ENCODE results near the gene CLCN4.

Gene CLCN4

DNA sequence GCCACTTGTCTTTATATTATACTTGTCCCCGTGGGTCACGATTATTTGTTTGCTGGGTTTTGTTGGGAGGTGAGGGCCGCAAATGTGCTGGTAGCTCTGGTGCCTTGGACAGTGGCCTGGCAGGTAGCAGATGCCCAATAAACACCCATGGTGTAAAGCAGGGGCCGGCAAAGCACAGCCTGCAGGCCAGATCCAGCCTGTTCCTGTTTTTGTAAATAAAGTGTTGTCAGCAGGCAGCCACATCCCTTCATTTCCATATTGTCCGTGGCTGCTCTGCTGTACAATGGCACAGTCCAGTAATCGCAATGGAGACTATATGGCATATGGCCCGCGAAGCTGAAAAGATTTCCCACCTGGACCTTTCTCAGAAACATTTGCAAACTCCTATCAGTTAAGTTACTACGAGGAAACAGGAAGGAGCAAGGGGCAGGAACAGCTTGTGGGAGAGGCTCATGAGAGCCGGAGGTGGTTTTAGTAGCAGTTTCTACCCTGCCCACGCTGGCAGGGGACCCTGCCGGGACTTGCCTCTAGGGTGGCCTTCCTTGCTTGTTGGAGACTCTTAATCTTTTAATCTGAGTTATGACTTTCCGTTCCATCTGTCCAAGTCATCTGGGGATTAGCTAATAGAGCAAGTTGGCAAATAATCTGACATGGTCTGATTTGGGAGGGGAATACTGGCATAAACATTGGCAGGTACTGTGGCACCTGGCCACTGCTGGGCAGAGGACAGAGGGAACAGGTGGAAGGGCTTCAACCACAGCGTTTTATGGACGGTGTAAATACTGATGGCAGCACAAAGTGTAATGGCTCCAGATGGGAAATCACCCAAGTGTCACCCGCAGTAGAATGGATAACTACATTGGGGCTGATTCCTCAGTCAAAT lies 19.6 kb downstream of the CLCN4 start:
- Histone ChIP-seq H3K36me3 (ENCODE audit: control insufficient read depth, insufficient read depth, low read length) (no peaks in the 10 kb centered on the region), H3K9me3 (ENCODE audit: control insufficient read depth, low read length) (no peaks in the 10 kb centered on the region), H3K4me3 (ENCODE audit: extremely low read depth, insufficient read depth, low read length, poor library complexity, severe bottlenecking) (no peak overlapping the region), H3K4me1 (ENCODE audit: control insufficient read depth, insufficient read depth, low read length, poor library complexity, severe bottlenecking) (peaks cover 17% of the 10 kb centered on the region), H3K27ac (ENCODE audit: low read depth, low read length, severe bottlenecking) (no peak overlapping the region)
- WGBS, 2 experiments (ENCODE audit: insufficient coverage in 2 of 2) = 90% methylated on average over 2 to 5 of the region's 16 CpGs

DNA sequence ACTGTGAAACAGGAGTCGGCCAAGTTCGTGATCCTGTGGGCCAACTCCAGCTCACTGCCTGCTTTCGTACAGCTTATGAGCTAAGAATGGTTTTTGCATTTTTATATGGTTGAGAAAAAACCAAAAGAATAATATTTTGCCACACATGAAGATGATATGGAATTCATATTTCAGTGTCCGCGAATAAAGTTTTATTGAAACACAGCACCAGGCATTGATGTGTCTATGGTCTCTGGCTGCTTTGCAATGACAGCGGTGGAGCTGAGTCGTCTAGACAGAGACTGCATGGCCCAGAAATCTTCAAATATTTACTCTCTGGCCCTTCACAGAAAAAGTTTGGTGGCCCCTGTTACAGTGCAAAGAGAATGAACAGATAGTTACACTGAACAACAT lies 20.2 kb downstream of the CLCN4 start:
- Histone ChIP-seq H3K4me1 (ENCODE audit: control insufficient read depth, insufficient read depth, low read length, poor library complexity, severe bottlenecking) (peaks cover 17% of the 10 kb centered on the region), H3K27ac (ENCODE audit: low read depth, low read length, severe bottlenecking) (no peak overlapping the region), H3K4me3 (ENCODE audit: extremely low read depth, insufficient read depth, low read length, poor library complexity, severe bottlenecking) (no peak overlapping the region), H3K9me3 (ENCODE audit: control insufficient read depth, low read length) (no peaks in the 10 kb centered on the region), H3K36me3 (ENCODE audit: control insufficient read depth, insufficient read depth, low read length) (no peaks in the 10 kb centered on the region)
- WGBS, 2 experiments (ENCODE audit: insufficient coverage in 2 of 2) = 97 to 100% methylated on average over 2 to 4 of the region's 7 CpGs

DNA sequence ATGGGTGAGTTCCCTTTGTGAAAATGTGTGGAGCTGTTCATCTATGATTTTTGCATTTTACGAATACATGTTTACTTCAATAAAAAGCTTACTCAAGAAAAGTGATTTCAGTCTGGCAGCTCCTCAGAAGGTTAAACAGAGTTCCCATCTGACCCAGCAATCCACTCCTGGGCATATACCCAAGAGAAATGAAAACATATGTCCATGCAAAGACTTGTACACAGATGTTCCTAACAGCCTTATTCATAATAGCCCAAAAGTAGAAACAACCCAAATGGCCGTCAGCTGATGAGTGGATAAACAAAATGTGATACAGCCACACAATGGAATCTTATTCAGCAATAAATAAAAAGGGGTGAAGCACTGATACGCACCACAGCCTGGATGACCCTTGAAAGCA lies 20.8 kb downstream of the CLCN4 start:
- Histone ChIP-seq H3K9me3 (ENCODE audit: control insufficient read depth, low read length) (no peaks in the 10 kb centered on the region), H3K4me3 (ENCODE audit: extremely low read depth, insufficient read depth, low read length, poor library complexity, severe bottlenecking) (no peak overlapping the region), H3K27ac (ENCODE audit: low read depth, low read length, severe bottlenecking) (no peak overlapping the region), H3K36me3 (ENCODE audit: control insufficient read depth, insufficient read depth, low read length) (no peaks in the 10 kb centered on the region), H3K4me1 (ENCODE audit: control insufficient read depth, insufficient read depth, low read length, poor library complexity, severe bottlenecking) (peaks cover 17% of the 10 kb centered on the region)
- 100% methylated on average over 1 of the region's 3 CpGs; no CpG with 5 or more reads in 1 of the 2 experiments for WGBS, 2 experiments (ENCODE audit: insufficient coverage in 2 of 2)

DNA sequence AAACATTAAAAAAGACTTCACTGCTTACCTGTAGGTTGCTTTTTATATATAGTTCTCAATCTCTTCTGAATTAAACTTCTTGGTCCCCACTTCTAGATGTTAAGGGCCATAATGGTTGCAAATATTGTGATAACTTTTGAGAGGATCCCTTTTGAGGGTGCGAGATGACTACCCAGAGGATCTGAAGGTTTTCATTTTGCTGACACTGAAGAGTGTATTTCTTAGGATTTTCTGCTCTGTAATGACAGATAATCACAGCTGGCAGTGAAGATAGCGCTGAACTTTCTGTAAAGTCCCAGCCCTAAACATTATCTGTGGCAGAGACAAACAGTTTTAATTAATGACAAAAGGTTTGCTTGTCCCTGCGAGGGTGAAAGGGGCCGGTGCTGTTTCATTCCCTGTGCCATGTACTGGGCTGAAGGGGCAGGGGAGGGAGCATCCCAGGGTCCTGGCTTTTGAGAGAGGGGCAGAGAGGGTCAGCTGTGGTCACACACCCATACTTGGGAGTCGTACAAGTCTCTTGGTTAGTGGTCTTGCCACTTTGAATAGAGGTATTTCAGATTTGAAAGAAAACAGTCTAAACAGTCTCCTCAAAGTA lies 22.2 kb downstream of the CLCN4 start:
- Histone ChIP-seq H3K36me3 (ENCODE audit: control insufficient read depth, insufficient read depth, low read length) (no peaks in the 10 kb centered on the region), H3K4me3 (ENCODE audit: extremely low read depth, insufficient read depth, low read length, poor library complexity, severe bottlenecking) (no peak overlapping the region), H3K27ac (ENCODE audit: low read depth, low read length, severe bottlenecking) (no peak overlapping the region), H3K4me1 (ENCODE audit: control insufficient read depth, insufficient read depth, low read length, poor library complexity, severe bottlenecking) (peaks cover 17% of the 10 kb centered on the region), H3K9me3 (ENCODE audit: control insufficient read depth, low read length) (no peaks in the 10 kb centered on the region)
- 84% methylated on average over 2 of the region's 5 CpGs; no CpG with 5 or more reads in 1 of the 2 experiments for WGBS, 2 experiments (ENCODE audit: insufficient coverage in 2 of 2)

DNA sequence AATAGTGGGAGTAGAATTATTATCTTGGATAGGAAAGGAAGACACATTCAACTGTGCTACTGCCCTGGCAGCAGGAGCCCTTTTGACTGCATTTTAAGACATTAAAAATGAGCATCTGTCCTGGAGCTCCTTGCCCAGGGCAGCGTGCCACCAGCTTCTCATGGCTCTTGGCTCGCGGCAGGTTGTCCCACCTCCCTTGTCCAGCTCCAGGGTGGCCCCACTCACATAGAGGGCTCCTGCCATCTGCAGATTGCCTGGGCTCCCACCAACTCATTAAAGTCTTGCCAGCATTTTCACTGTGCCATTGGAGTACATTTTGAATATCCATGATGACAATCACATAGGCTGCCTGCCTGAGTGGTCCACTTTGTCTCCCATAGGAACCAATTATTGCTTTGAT lies 27.0 kb downstream of the CLCN4 start:
- Histone ChIP-seq H3K36me3 (ENCODE audit: control insufficient read depth, insufficient read depth, low read length) (no peaks in the 10 kb centered on the region), H3K27ac (ENCODE audit: low read depth, low read length, severe bottlenecking) (no peak overlapping the region), H3K9me3 (ENCODE audit: control insufficient read depth, low read length) (no peaks in the 10 kb centered on the region), H3K4me1 (ENCODE audit: control insufficient read depth, insufficient read depth, low read length, poor library complexity, severe bottlenecking) (no peaks in the 10 kb centered on the region), H3K4me3 (ENCODE audit: extremely low read depth, insufficient read depth, low read length, poor library complexity, severe bottlenecking) (no peak overlapping the region)
- 70 to 92% methylated on average over 2 to 3 of the region's 3 CpGs for WGBS, 2 experiments (ENCODE audit: insufficient coverage in 2 of 2)

DNA sequence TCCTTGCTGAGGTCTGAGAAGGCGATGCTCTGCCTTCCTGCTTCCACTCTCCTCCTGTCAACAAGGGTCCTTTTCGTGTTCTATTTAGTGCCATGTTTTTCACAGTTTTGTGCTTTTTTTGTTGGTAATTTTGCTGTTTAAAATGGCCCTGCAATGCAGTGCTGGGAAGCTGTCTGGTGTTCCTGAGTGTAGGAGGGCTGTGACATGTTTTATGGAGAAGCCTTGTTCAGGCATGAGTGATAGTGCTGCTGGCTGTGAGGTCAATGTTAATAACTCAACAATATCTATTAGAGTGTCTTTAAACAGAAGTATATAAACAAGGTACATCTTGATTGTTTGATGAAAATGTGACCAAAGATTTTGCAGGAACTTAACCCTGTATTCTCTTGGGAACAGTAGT lies 27.6 kb downstream of the CLCN4 start:
- Histone ChIP-seq H3K4me1 (ENCODE audit: control insufficient read depth, insufficient read depth, low read length, poor library complexity, severe bottlenecking) (no peaks in the 10 kb centered on the region), H3K9me3 (ENCODE audit: control insufficient read depth, low read length) (no peaks in the 10 kb centered on the region), H3K4me3 (ENCODE audit: extremely low read depth, insufficient read depth, low read length, poor library complexity, severe bottlenecking) (no peak overlapping the region), H3K27ac (ENCODE audit: low read depth, low read length, severe bottlenecking) (no peak overlapping the region), H3K36me3 (ENCODE audit: control insufficient read depth, insufficient read depth, low read length) (no peaks in the 10 kb centered on the region)
- no CpG with 5 or more reads among the region's 2 CpGs for WGBS, 2 experiments (ENCODE audit: insufficient coverage in 2 of 2)

DNA sequence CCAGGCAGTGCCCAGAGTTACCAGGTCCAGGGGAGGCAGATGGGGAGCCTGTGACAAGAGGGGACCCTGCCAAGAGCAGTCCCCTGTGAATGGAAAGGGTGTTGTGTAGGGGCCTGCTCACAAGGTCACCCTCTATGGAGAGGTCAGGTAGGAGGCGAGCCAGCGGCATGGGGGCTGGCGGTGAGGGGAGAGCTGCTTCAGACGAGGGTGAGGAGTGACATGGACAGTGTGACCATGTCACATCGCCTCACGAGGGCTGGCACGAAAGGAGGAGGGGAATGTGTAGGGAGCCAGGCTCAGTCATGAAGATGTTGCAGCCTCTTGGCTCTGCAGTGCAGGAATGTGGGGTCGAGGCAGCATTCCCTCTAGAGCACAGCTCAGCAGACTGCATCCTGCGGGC lies 29.6 kb downstream of the CLCN4 start:
- Histone ChIP-seq H3K9me3 (ENCODE audit: control insufficient read depth, low read length) (no peaks in the 10 kb centered on the region), H3K4me1 (ENCODE audit: control insufficient read depth, insufficient read depth, low read length, poor library complexity, severe bottlenecking) (no peaks in the 10 kb centered on the region), H3K27ac (ENCODE audit: low read depth, low read length, severe bottlenecking) (no peak overlapping the region), H3K36me3 (ENCODE audit: control insufficient read depth, insufficient read depth, low read length) (no peaks in the 10 kb centered on the region), H3K4me3 (ENCODE audit: extremely low read depth, insufficient read depth, low read length, poor library complexity, severe bottlenecking) (no peak overlapping the region)
- 86 to 93% methylated on average over 5 to 7 of the region's 9 CpGs for WGBS, 2 experiments (ENCODE audit: insufficient coverage in 2 of 2)

DNA sequence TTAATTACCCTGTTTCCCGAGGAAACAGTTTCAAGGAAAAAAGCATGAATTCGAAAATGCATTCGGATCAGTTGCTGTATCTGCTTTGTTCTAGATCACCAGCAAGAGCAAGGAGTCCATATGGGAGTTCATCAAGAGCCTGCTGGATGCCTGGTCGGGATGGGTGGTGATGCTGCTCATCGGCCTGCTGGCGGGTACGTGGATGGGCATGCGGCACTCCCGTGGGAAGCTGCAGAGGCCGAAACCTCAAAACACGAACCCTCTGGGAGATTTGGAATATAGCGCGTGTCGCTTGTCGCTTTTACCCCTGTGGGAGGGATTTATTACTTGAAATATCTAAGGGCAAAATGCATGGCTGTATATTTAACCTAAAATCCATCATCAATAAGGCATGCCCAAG lies 30.6 kb downstream of the CLCN4 start:
- Histone ChIP-seq H3K4me1 (ENCODE audit: control insufficient read depth, insufficient read depth, low read length, poor library complexity, severe bottlenecking) (no peaks in the 10 kb centered on the region), H3K9me3 (ENCODE audit: control insufficient read depth, low read length) (no peaks in the 10 kb centered on the region), H3K27ac (ENCODE audit: low read depth, low read length, severe bottlenecking) (no peak overlapping the region), H3K36me3 (ENCODE audit: control insufficient read depth, insufficient read depth, low read length) (no peaks in the 10 kb centered on the region), H3K4me3 (ENCODE audit: extremely low read depth, insufficient read depth, low read length, poor library complexity, severe bottlenecking) (no peak overlapping the region)
- 97 to 100% methylated on average over 2 to 4 of the region's 15 CpGs for WGBS, 2 experiments (ENCODE audit: insufficient coverage in 2 of 2)

DNA sequence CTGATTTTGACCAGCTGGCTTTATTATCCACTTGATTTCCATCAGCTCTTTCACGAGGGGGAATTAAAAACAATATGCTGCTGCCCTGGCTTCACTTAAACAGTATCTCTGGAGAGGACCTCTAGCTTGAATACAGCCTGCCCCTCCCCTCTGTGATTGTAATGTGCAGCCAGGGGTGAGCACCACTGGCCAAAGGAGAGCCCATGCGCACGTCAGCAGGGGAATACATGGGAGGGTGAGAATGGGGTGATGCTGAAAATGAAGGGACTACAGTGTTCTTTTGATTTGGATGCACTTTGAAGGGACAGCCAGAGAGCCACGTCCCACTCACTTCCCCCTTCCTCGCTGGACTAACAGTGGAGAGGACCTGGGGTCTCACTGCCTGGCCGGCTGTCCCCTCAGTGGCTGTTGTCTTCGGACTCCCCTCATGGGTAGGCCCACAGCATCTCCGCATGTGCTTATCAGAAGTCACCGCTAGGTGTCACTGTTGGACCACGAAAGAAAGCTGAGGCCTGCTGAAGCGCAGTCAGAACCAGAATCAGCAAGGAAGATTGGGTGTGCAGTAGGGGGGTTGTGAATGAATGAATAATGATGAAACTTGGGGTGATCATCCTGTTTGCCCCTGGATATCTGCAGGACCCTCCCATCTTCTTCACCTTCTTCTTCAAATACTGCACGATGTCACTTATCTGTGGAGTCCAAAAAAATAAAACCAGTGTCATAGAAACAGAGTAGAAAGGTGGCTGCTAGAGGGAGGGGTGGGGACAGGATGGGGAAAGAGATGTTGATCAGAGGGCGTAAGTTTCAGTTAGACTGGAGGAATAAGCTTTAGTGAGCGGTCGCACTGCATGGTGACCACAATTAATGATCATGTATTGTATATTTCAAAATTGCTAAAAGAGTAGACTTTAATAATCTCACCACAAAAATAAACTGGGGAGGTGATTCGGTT lies 32.8 kb downstream of the CLCN4 start:
- H3K4me1 ChIP-seq (ENCODE audit: control insufficient read depth, insufficient read depth, low read length, poor library complexity, severe bottlenecking) = no peaks in the 10 kb centered on the region
- H3K4me3 ChIP-seq (ENCODE audit: extremely low read depth, insufficient read depth, low read length, poor library complexity, severe bottlenecking) = no peak overlapping the region
- no peaks in the 10 kb centered on the region for H3K36me3 ChIP-seq (ENCODE audit: control insufficient read depth, insufficient read depth, low read length)
- WGBS, 2 experiments (ENCODE audit: insufficient coverage in 2 of 2) = 0% methylated on average over 3 to 4 of the region's 16 CpGs
- no peaks in the 10 kb centered on the region for H3K9me3 ChIP-seq (ENCODE audit: control insufficient read depth, low read length)
- peak overlapping the region; percentile 69 for H3K27ac ChIP-seq (ENCODE audit: low read depth, low read length, severe bottlenecking)

DNA sequence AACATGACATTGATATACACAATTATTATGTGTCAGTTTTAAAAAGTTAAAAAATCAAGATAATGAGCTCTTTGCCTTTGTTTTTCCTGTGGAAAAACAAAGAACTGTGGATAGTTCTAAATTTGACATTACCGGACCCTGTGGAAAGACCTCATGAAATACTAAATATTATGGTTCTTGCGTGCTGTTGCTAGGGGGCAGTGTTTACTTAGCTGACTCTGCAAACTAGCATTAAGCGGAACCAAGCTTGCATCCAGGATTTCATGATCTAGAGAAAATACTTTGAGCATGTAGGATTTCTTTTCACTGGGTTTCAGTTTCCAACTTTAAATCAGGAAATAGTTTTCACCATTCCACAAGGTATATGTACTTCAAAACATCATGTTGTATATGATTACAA lies 33.6 kb downstream of the CLCN4 start:
- no peak overlapping the region for H3K4me3 ChIP-seq (ENCODE audit: extremely low read depth, insufficient read depth, low read length, poor library complexity, severe bottlenecking)
- H3K4me1 ChIP-seq (ENCODE audit: control insufficient read depth, insufficient read depth, low read length, poor library complexity, severe bottlenecking) = no peaks in the 10 kb centered on the region
- H3K9me3 ChIP-seq (ENCODE audit: control insufficient read depth, low read length) = no peaks in the 10 kb centered on the region
- no peaks in the 10 kb centered on the region for H3K36me3 ChIP-seq (ENCODE audit: control insufficient read depth, insufficient read depth, low read length)
- no CpG with 5 or more reads among the region's 3 CpGs for whole genome bisulfite sequencing, 2 experiments (ENCODE audit: insufficient coverage in 2 of 2)
- peak overlapping the region; percentile 69 for H3K27ac ChIP-seq (ENCODE audit: low read depth, low read length, severe bottlenecking)
